ENCODE measurements around the gene APLP2. TPM values are rescaled to one million over a fixed set of nuclear protein-coding genes. Genes with fewer than 3 reads are reported as not detected.

APLP2 gene
- total RNA-seq, 3 donors from 2014 or later (not counting 1 experiment from before 2014, with no cell fraction given) = 99.8 to 119 (median 116) TPM

DNA sequence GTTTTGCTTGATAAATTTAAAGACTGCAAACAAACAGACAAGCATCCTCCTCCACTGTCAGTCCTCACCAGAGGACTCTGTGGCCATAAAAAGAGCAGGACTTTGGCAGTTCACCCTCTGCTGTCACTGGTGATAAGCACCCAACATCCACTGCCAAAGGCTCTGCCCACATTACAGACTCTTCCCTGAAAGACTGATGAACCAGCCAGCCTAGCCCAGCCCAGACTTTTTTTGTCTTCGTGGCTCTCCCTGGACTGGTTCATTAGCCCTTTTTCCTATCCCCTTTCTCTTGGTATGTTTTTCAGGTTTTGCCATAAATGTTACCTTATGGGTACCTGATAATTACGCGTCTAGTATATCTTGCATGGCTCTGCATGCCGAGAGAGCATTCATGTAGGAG lies 104.9 kb downstream of the APLP2 start:
- Histone ChIP-seq H3K4me3 (ENCODE audit: low read length) (no peak overlapping the region), H3K27me3 (ENCODE audit: control insufficient read depth, insufficient read depth, low read length) (no peaks in the 10 kb centered on the region), H3K27ac (ENCODE audit: low read length) (no peak overlapping the region), H3K9me3 (ENCODE audit: control insufficient read depth, insufficient read depth, low read length) (no peaks in the 10 kb centered on the region), H3K36me3 (ENCODE audit: control insufficient read depth, insufficient read depth, low read length) (no peaks in the 10 kb centered on the region), H3K4me1 (ENCODE audit: control insufficient read depth, insufficient read depth, low read length) (no peaks in the 10 kb centered on the region)
- Mint-ChIP-seq H3K9me3 (no peaks in the 10 kb centered on the region), H3K27me3 (ENCODE audit: low read depth in 2 of 2) (peaks cover 2 to 3% of the 10 kb centered on the region in 2 donors), H3K4me1 (no peaks in the 10 kb centered on the region), H3K27ac (no peak overlapping the region), H3K4me3 (no peak overlapping the region), H3K36me3 (no peaks in the 10 kb centered on the region)
- 97% methylated on average over 4 of the region's 4 CpGs for WGBS (ENCODE audit: insufficient coverage)
- no peak for ATAC-seq
- TF ChIP-seq CTCF (IDR thresholded peaks at IDR 0.05) = no peak
- intact Hi-C loops (cut with micrococcal nuclease) = no loop called here
- no peak for DNase-seq

- ATAC-seq (no peak), DNase-seq (no peak)
- TF ChIP-seq CTCF (IDR thresholded peaks at IDR 0.05) = no peak
- Mint-ChIP-seq H3K27ac (no peak overlapping the region), H3K9me3 (no peaks in the 10 kb centered on the region), H3K27me3 (ENCODE audit: low read depth in 2 of 2) (no peaks in the 10 kb centered on the region), H3K4me3 (no peak overlapping the region), H3K36me3 (no peaks in the 10 kb centered on the region), H3K4me1 (no peaks in the 10 kb centered on the region)
- Histone ChIP-seq H3K9me3 (ENCODE audit: control insufficient read depth, insufficient read depth, low read length) (no peaks in the 10 kb centered on the region), H3K36me3 (ENCODE audit: control insufficient read depth, insufficient read depth, low read length) (no peaks in the 10 kb centered on the region), H3K4me1 (ENCODE audit: control insufficient read depth, insufficient read depth, low read length) (peaks cover 10% of the 10 kb centered on the region), H3K27me3 (ENCODE audit: control insufficient read depth, insufficient read depth, low read length) (no peaks in the 10 kb centered on the region), H3K4me3 (ENCODE audit: low read length) (no peak overlapping the region), H3K27ac (ENCODE audit: low read length) (no peak overlapping the region)
- 36% methylated on average over 4 of the region's 5 CpGs for WGBS (ENCODE audit: insufficient coverage)
- intact Hi-C loops (cut with micrococcal nuclease) = no loop called here
Observed at GRCh38 chr11:130175898-130176297, 106.2 kb downstream of the APLP2 start.

DNA sequence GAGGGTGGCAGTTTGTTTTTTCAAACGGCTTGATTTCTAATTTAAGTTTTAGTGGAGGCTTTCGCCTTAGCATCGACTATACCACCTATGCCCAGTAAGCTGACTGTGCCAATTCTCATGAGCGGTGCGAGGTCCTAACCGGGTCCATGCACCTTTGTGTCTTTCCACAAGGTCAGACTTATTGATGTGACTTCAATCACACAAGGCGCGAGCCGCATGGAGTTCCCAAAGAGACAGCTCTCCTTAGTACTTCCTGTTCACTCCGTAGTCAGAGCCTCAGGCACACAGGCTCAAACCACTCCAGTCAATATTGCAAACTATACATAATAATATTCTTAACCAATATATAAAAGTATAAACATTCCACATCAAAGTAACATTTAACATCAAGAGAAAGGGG lies 108.1 kb downstream of the APLP2 start:
- no peak overlapping the region for H3K27ac Mint-ChIP-seq
- intact Hi-C loops (cut with micrococcal nuclease) = no loop called here
- no peak for DNase-seq
- H3K27me3 ChIP-seq (ENCODE audit: control insufficient read depth, insufficient read depth, low read length) = no peaks in the 10 kb centered on the region
- no peak for ATAC-seq
- H3K36me3 Mint-ChIP-seq = no peaks in the 10 kb centered on the region
- no peak overlapping the region for H3K4me3 ChIP-seq (ENCODE audit: low read length)
- H3K27ac ChIP-seq (ENCODE audit: low read length) = no peak overlapping the region
- no peak overlapping the region for H3K4me3 Mint-ChIP-seq
- no peaks in the 10 kb centered on the region for H3K9me3 Mint-ChIP-seq
- H3K4me1 ChIP-seq (ENCODE audit: control insufficient read depth, insufficient read depth, low read length) = peaks cover 12% of the 10 kb centered on the region
- 96% methylated on average over 10 of the region's 10 CpGs for WGBS (ENCODE audit: insufficient coverage)
- TF ChIP-seq CTCF (IDR thresholded peaks at IDR 0.05) = no peak
- no peaks in the 10 kb centered on the region for H3K4me1 Mint-ChIP-seq
- H3K36me3 ChIP-seq (ENCODE audit: control insufficient read depth, insufficient read depth, low read length) = no peaks in the 10 kb centered on the region
- no peaks in the 10 kb centered on the region for H3K27me3 Mint-ChIP-seq (ENCODE audit: low read depth in 2 of 2)
- H3K9me3 ChIP-seq (ENCODE audit: control insufficient read depth, insufficient read depth, low read length) = no peaks in the 10 kb centered on the region

Data from natural killer cell (primary cell).